GM19193 (cell line): ENCODE results near the gene PTPN7.

Experiments
- POLR2A ChIP-seq: IDR thresholded peaks from 4 replicates; pipeline ENCODE4 v1.6.1; 2011; ENCODE audit not compliant: insufficient read depth, insufficient read length; ENCODE audit errors: extremely low read depth

PTPN7 gene

GRCh38 chr1:202194328-202194648 is 33.9 kb upstream of the PTPN7 start:
- no peak for TF ChIP-seq POLR2A

GRCh38 chr1:202193614-202194327 is 33.4 kb upstream of the PTPN7 start, which contains the start of gene LGR6:
Gene LGR6, plus strand, starts transcription at chr1:202193799. Its CDS starts 191 bp downstream, at chr1:202193990.
- TF ChIP-seq POLR2A: no peak

- TF ChIP-seq POLR2A: no peak
Measured at GRCh38 chr1:202192770-202193613, 32.6 kb upstream of the PTPN7 start.

- no peak for TF ChIP-seq POLR2A
Measured at GRCh38 chr1:202189918-202190715, 29.7 kb upstream of the PTPN7 start.

- TF ChIP-seq POLR2A: no peak
Measured at GRCh38 chr1:202189001-202189790, 28.8 kb upstream of the PTPN7 start.

- no peak for TF ChIP-seq POLR2A
Measured at GRCh38 chr1:202187697-202188407, 27.4 kb upstream of the PTPN7 start.

GRCh38 chr1:202187041-202187671 is 26.8 kb upstream of the PTPN7 start:
- no peak for TF ChIP-seq POLR2A

- no peak for TF ChIP-seq POLR2A
Measured at GRCh38 chr1:202186327-202186726, 25.9 kb upstream of the PTPN7 start.

- no peak for TF ChIP-seq POLR2A
Measured at GRCh38 chr1:202184750-202185460, 24.5 kb upstream of the PTPN7 start.

- no peak for TF ChIP-seq POLR2A
Measured at GRCh38 chr1:202182040-202182877, 21.9 kb upstream of the PTPN7 start.

GRCh38 chr1:202181586-202181985 is 21.2 kb upstream of the PTPN7 start:
- no peak for TF ChIP-seq POLR2A
